ENCODE results near the gene P2RY8. TPM values are rescaled to one million over a fixed set of nuclear protein-coding genes. Genes with fewer than 3 reads are reported as not detected.

The P2RY8 gene
- total RNA-seq, 3 donors from 2014 or later (not counting 1 experiment from before 2014, with no cell fraction given): 73.7 to 114 (median 107) TPM

- peaks cover 79% of the 10 kb centered on the region for H3K4me1 ChIP-seq (ENCODE audit: control insufficient read depth, insufficient read depth, low read length)
- WGBS (ENCODE audit: insufficient coverage): 38% methylated on average over 24 of the region's 24 CpGs
- peaks cover 26% of the 10 kb centered on the region for H3K36me3 ChIP-seq (ENCODE audit: control insufficient read depth, insufficient read depth, low read length)
- peak overlapping the region; percentile 38 for H3K4me3 ChIP-seq (ENCODE audit: low read length)
- peak in 2 of 3 donors; percentile 2 to 6 for ATAC-seq
- DNase-seq: peak; percentile 52 to 67
- intact Hi-C loops (cut with micrococcal nuclease): loop anchor here (1.0 to 10.0 kb wide), 3 partner anchors 18 to 1230 kb away; partner anchors contain the start of gene CD99
- Mint-ChIP-seq H3K4me1 (peaks cover 62 to 67% of the 10 kb centered on the region in 2 donors), H3K4me3 (peak overlapping the region; percentile 92), H3K27me3 (ENCODE audit: low read depth in 2 of 2) (no peaks in the 10 kb centered on the region), H3K27ac (peak overlapping the region; percentile 90 to 91), H3K9me3 (no peaks in the 10 kb centered on the region), H3K36me3 (no peaks in the 10 kb centered on the region)
- peak overlapping the region; percentile 83 for H3K27ac ChIP-seq (ENCODE audit: low read length)
- H3K27me3 ChIP-seq (ENCODE audit: control insufficient read depth, insufficient read depth, low read length): no peaks in the 10 kb centered on the region
- H3K9me3 ChIP-seq (ENCODE audit: control insufficient read depth, insufficient read depth, low read length): no peaks in the 10 kb centered on the region
- no peak for TF ChIP-seq CTCF (IDR thresholded peaks at IDR 0.05)
These were observed 72.7 kb downstream of the P2RY8 start for GRCh38 chrX:1464041-1464970.

- peak in 1 of 2 donors; percentile 16 for DNase-seq
- H3K4me3 Mint-ChIP-seq: peak overlapping the region; percentile 92
- intact Hi-C loops (cut with micrococcal nuclease): loop anchor here (1.0 to 10.0 kb wide), 4 partner anchors 44 to 1231 kb away; partner anchors contain the start of genes CD99 and P2RY8
These were observed 73.4 kb downstream of the P2RY8 start for GRCh38 chrX:1463581-1463980.

DNA sequence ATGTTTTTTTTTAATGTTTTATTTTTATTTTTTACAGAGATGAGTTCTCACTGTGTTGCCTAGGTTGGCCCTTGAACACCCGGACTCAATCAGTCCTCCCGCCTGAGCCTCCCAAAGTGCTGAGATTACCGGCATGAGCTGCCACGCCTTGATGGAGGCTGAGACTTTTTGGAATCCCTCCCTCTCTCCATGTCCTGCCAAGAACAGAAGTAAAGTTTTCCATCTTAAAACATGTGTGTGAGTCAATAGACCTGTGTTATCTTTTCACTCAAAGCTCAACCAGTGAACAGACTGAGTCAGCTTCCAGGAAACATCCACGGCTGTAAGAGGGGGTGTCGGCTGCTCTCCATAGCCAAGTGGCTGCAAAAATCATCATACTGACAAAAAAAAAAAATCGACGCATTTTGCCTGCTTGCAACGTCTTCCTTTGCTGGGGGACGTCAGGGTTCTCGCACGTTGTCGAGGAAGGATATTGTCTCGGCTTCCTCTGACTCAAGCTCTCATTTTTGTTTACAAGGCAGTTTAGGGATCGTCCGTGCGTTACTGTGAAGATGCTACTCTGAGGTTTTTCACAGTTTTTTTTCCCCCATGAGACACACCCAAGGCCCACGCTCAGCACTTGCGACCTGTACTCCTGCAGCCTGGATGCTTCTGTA is 74.3 kb downstream of the P2RY8 start:
- Histone ChIP-seq H3K27me3 (ENCODE audit: control insufficient read depth, insufficient read depth, low read length) (no peaks in the 10 kb centered on the region), H3K27ac (ENCODE audit: low read length) (peak overlapping the region; percentile 83), H3K36me3 (ENCODE audit: control insufficient read depth, insufficient read depth, low read length) (peaks cover 26% of the 10 kb centered on the region), H3K4me3 (ENCODE audit: low read length) (no peak overlapping the region), H3K4me1 (ENCODE audit: control insufficient read depth, insufficient read depth, low read length) (peaks cover 65% of the 10 kb centered on the region), H3K9me3 (ENCODE audit: control insufficient read depth, insufficient read depth, low read length) (no peaks in the 10 kb centered on the region)
- Mint-ChIP-seq H3K27ac (peak overlapping the region; percentile 90 to 91), H3K4me1 (peaks cover 54 to 56% of the 10 kb centered on the region in 2 donors), H3K4me3 (peak overlapping the region; percentile 92), H3K9me3 (no peaks in the 10 kb centered on the region), H3K27me3 (ENCODE audit: low read depth in 2 of 2) (no peaks in the 10 kb centered on the region), H3K36me3 (no peaks in the 10 kb centered on the region)
- no peak for TF ChIP-seq CTCF (IDR thresholded peaks at IDR 0.05)
- intact Hi-C loops (cut with micrococcal nuclease): loop anchor here (1.0 to 10.0 kb wide), 4 partner anchors 45 to 1232 kb away; partner anchors contain the start of genes CD99 and P2RY8
- peak; percentile 69 to 86 (median 82) for ATAC-seq
- 22% methylated on average over 19 of the region's 19 CpGs for WGBS (ENCODE audit: insufficient coverage)
- DNase-seq: peak; percentile 58 to 95

More at GRCh38 chrX:1463581-1463980, 73.4 kb downstream of the P2RY8 start:
- Histone ChIP-seq H3K4me1 (ENCODE audit: control insufficient read depth, insufficient read depth, low read length) (peaks cover 74% of the 10 kb centered on the region), H3K9me3 (ENCODE audit: control insufficient read depth, insufficient read depth, low read length) (no peaks in the 10 kb centered on the region), H3K36me3 (ENCODE audit: control insufficient read depth, insufficient read depth, low read length) (peaks cover 26% of the 10 kb centered on the region), H3K27ac (ENCODE audit: low read length) (peak overlapping the region; percentile 83), H3K4me3 (ENCODE audit: low read length) (no peak overlapping the region), H3K27me3 (ENCODE audit: control insufficient read depth, insufficient read depth, low read length) (no peaks in the 10 kb centered on the region)
- WGBS (ENCODE audit: insufficient coverage): 82% methylated on average over 5 of the region's 5 CpGs
- H3K36me3 Mint-ChIP-seq: no peaks in the 10 kb centered on the region
- peak overlapping the region; percentile 90 to 91 for H3K27ac Mint-ChIP-seq
- ATAC-seq: no peak
- no peaks in the 10 kb centered on the region for H3K9me3 Mint-ChIP-seq
- peaks cover 58 to 62% of the 10 kb centered on the region in 2 donors for H3K4me1 Mint-ChIP-seq
- no peak for TF ChIP-seq CTCF (IDR thresholded peaks at IDR 0.05)
- no peaks in the 10 kb centered on the region for H3K27me3 Mint-ChIP-seq (ENCODE audit: low read depth in 2 of 2)
